ENCODE data around the gene DDX27.
A peak's percentile ranks its signal among the peaks of the same experiment; 100 is the strongest.

The DDX27 gene

DNA sequence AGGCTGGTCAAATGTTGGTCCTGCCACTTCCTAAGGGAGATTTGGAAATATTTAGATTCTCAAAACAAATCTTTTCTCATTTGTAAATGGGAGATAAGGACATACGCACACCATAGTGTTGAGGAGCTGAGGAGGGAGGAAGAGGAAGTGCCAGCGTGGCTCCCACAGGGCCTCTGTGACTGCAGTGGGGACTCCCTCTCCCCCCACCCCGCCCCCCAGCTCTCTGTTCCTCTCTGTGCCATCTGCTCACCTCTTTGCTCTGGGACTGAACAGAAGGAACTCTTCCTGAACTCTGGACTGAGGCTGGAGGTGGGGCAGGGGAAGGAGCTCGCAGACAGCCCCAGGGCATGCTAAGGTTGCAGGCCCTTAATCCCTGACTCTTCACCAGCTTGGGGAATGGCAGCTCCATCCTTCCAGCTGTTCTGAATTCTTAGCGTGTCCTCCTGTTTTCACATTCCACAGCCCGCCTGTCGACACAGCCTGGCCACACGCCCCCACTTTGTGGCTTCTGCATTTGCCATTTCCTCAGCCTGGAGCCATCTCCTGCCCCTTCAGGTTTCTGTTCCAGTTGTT lies 11.4 kb downstream of the DDX27 start:
- Histone ChIP-seq H3K9me3 (ENCODE audit: control insufficient read depth in 1 of 2, low read length in 2 of 2) (no peaks in the 10 kb centered on the region), H3K4me1 (ENCODE audit: control insufficient read depth in 1 of 2, insufficient read depth in 2 of 2, low read length in 2 of 2) (no peaks in the 10 kb centered on the region), H3K4me3 (ENCODE audit: low read depth in 1 of 2, low read length in 2 of 2) (no peak overlapping the region), H3K27me3 (ENCODE audit: low read depth, low read length) (no peaks in the 10 kb centered on the region), H3K36me3 (ENCODE audit: control insufficient read depth in 1 of 2, insufficient read depth in 2 of 2, low read length in 2 of 2) (peaks cover 56 to 82% of the 10 kb centered on the region in 2 donors), H3K27ac (ENCODE audit: low read length) (peak overlapping the region; percentile 31)

- Histone ChIP-seq H3K27me3 (ENCODE audit: low read depth, low read length) (no peaks in the 10 kb centered on the region), H3K36me3 (ENCODE audit: control insufficient read depth in 1 of 2, insufficient read depth in 2 of 2, low read length in 2 of 2) (peaks cover 54 to 82% of the 10 kb centered on the region in 2 donors), H3K27ac (ENCODE audit: low read length) (no peak overlapping the region), H3K4me1 (ENCODE audit: control insufficient read depth in 1 of 2, insufficient read depth in 2 of 2, low read length in 2 of 2) (no peaks in the 10 kb centered on the region), H3K4me3 (ENCODE audit: low read depth in 1 of 2, low read length in 2 of 2) (no peak overlapping the region), H3K9me3 (ENCODE audit: control insufficient read depth in 1 of 2, low read length in 2 of 2) (no peaks in the 10 kb centered on the region)
These were observed 12.3 kb downstream of the DDX27 start for GRCh38 chr20:49231471-49231870.

GRCh38 chr20:49233226-49233625 lies 14.0 kb downstream of the DDX27 start:
- Histone ChIP-seq H3K4me3 (ENCODE audit: low read depth in 1 of 2, low read length in 2 of 2) (no peak overlapping the region), H3K27me3 (ENCODE audit: low read depth, low read length) (no peaks in the 10 kb centered on the region), H3K27ac (ENCODE audit: low read length) (no peak overlapping the region), H3K36me3 (ENCODE audit: control insufficient read depth in 1 of 2, insufficient read depth in 2 of 2, low read length in 2 of 2) (peaks cover 64 to 81% of the 10 kb centered on the region in 2 donors), H3K4me1 (ENCODE audit: control insufficient read depth in 1 of 2, insufficient read depth in 2 of 2, low read length in 2 of 2) (no peaks in the 10 kb centered on the region), H3K9me3 (ENCODE audit: control insufficient read depth in 1 of 2, low read length in 2 of 2) (no peaks in the 10 kb centered on the region)

DNA sequence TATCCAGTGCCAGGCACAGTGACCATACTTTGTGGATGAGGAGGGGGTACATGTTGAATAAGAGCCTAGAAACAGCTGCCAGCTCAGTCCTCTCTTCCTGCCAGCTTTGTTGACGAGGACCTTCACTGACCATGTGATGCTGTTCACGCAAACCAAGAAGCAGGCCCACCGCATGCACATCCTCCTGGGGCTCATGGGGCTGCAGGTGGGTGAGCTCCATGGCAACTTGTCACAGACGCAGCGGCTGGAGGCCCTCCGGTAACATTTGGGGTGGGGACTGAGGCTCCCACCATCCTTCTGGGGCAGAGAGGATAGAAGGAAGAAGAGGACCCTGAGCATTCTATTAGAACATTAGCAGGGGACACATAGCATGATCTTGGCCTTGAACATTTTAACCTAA lies 15.6 kb downstream of the DDX27 start:
- Histone ChIP-seq H3K27me3 (ENCODE audit: low read depth, low read length) (no peaks in the 10 kb centered on the region), H3K27ac (ENCODE audit: low read length) (no peak overlapping the region), H3K4me1 (ENCODE audit: control insufficient read depth in 1 of 2, insufficient read depth in 2 of 2, low read length in 2 of 2) (no peaks in the 10 kb centered on the region), H3K36me3 (ENCODE audit: control insufficient read depth in 1 of 2, insufficient read depth in 2 of 2, low read length in 2 of 2) (peaks cover 72 to 86% of the 10 kb centered on the region in 2 donors), H3K4me3 (ENCODE audit: low read depth in 1 of 2, low read length in 2 of 2) (no peak overlapping the region), H3K9me3 (ENCODE audit: control insufficient read depth in 1 of 2, low read length in 2 of 2) (no peaks in the 10 kb centered on the region)

- Histone ChIP-seq H3K27me3 (ENCODE audit: low read depth, low read length) (no peaks in the 10 kb centered on the region), H3K36me3 (ENCODE audit: control insufficient read depth in 1 of 2, insufficient read depth in 2 of 2, low read length in 2 of 2) (peaks cover 63 to 78% of the 10 kb centered on the region in 2 donors)
These were observed 17.1 kb downstream of the DDX27 start for GRCh38 chr20:49236301-49236700.

DNA sequence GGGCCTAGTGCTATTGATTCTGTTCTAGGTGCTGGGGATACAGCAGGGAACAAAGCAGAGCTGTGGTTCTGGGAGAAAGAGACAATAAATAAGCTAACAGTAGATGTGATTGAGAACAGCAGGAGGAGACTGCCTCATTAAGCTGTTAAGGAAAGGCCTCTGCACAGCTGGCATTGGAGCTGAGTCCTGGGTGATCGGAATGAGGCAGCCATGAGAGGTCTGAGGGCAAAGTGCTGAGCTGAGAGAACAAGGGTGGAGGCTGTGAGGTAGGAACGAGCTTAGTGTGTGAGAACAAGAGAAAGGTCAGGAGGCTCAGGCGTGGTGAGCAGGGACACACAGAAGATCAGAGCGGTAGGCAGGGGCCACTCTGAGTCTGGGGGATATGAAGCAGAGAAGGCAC lies 18.3 kb downstream of the DDX27 start:
- Histone ChIP-seq H3K4me3 (ENCODE audit: low read depth in 1 of 2, low read length in 2 of 2) (no peak overlapping the region), H3K27ac (ENCODE audit: low read length) (no peak overlapping the region), H3K36me3 (ENCODE audit: control insufficient read depth in 1 of 2, insufficient read depth in 2 of 2, low read length in 2 of 2) (peaks cover 70 to 83% of the 10 kb centered on the region in 2 donors), H3K4me1 (ENCODE audit: control insufficient read depth in 1 of 2, insufficient read depth in 2 of 2, low read length in 2 of 2) (no peaks in the 10 kb centered on the region), H3K9me3 (ENCODE audit: control insufficient read depth in 1 of 2, low read length in 2 of 2) (no peaks in the 10 kb centered on the region), H3K27me3 (ENCODE audit: low read depth, low read length) (no peaks in the 10 kb centered on the region)

More at GRCh38 chr20:49236301-49236700, 17.1 kb downstream of the DDX27 start:
- Histone ChIP-seq H3K9me3 (ENCODE audit: control insufficient read depth in 1 of 2, low read length in 2 of 2) (no peaks in the 10 kb centered on the region), H3K27ac (ENCODE audit: low read length) (no peak overlapping the region), H3K4me1 (ENCODE audit: control insufficient read depth in 1 of 2, insufficient read depth in 2 of 2, low read length in 2 of 2) (no peaks in the 10 kb centered on the region), H3K4me3 (ENCODE audit: low read depth in 1 of 2, low read length in 2 of 2) (no peak overlapping the region)

DNA sequence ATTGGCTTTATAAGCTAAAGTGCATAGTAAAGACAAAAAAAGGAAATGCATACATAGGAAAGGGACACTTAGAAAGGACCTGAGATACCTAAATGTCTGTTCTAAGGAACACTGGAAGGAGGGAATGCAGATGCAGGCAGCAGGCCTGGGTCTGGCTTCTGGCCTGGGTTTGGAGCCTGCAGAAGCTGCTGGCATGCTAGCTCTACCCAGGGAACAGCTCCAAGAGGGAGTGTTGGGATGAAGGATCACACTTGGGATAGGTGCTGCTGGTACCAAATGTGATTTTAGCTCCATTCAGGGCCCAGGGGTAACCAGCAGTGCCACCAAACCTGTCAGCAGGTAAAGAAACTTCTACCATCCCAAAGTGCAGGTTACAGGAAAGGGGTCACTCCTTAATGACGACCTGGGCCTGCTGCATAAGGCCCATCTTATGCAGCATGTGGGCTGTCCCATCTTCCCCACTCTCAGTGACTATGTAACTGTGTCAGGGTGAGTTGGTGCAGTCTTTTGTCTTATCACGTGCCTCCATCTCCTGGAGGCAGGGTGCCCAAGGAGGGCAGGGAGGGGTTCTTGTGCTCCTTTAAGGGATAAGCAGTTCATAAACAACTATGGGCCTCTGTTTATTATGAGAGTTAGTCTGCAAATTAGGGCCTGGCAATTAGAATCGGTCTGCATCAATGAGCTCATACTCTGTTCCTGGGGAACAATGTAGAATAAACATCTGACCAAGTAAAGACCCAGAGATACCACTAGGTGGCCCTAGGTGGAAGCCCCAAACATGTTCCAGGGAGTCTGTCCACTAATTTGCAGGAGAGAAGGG lies 26.9 kb downstream of the DDX27 start:
- Histone ChIP-seq H3K27me3 (ENCODE audit: low read depth, low read length) (no peaks in the 10 kb centered on the region), H3K4me3 (ENCODE audit: low read depth in 1 of 2, low read length in 2 of 2) (no peak overlapping the region), H3K27ac (ENCODE audit: low read length) (no peak overlapping the region), H3K36me3 (ENCODE audit: control insufficient read depth in 1 of 2, insufficient read depth in 2 of 2, low read length in 2 of 2) (peaks cover 69 to 80% of the 10 kb centered on the region in 2 donors), H3K4me1 (ENCODE audit: control insufficient read depth in 1 of 2, insufficient read depth in 2 of 2, low read length in 2 of 2) (peaks cover 0 to 14% of the 10 kb centered on the region in 2 donors), H3K9me3 (ENCODE audit: control insufficient read depth in 1 of 2, low read length in 2 of 2) (no peaks in the 10 kb centered on the region)

DNA sequence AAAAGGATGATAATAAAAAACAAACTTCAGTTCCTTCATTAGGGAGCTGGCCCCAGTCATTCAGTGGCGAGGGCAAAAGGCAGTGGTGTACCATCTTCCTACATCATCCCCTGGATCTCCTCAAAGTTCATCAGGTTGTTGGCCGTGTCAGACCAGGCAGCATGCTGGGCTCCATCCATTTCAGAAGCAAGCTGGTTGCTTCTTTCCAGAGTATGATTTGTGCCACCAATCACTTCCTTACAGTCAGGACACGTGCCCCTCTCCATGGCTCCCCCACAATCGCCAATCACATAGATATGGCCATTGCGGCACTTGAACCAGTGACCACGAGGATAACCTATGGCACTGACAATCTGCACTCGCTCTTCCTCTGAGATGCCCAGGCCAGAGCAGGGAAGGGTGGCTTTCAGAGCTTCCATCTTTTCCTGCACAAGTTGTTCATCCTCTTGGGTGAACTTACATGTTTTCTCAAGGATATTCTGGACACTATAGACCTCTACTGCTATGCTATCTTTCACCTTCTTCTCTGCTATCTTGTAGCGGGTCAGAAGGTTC lies 28.0 kb downstream of the DDX27 start:
- Histone ChIP-seq H3K36me3 (ENCODE audit: control insufficient read depth in 1 of 2, insufficient read depth in 2 of 2, low read length in 2 of 2) (peaks cover 66 to 78% of the 10 kb centered on the region in 2 donors), H3K27ac (ENCODE audit: low read length) (no peak overlapping the region), H3K4me1 (ENCODE audit: control insufficient read depth in 1 of 2, insufficient read depth in 2 of 2, low read length in 2 of 2) (peaks cover 0 to 14% of the 10 kb centered on the region in 2 donors), H3K9me3 (ENCODE audit: control insufficient read depth in 1 of 2, low read length in 2 of 2) (no peaks in the 10 kb centered on the region), H3K4me3 (ENCODE audit: low read depth in 1 of 2, low read length in 2 of 2) (no peak overlapping the region), H3K27me3 (ENCODE audit: low read depth, low read length) (no peaks in the 10 kb centered on the region)

DNA sequence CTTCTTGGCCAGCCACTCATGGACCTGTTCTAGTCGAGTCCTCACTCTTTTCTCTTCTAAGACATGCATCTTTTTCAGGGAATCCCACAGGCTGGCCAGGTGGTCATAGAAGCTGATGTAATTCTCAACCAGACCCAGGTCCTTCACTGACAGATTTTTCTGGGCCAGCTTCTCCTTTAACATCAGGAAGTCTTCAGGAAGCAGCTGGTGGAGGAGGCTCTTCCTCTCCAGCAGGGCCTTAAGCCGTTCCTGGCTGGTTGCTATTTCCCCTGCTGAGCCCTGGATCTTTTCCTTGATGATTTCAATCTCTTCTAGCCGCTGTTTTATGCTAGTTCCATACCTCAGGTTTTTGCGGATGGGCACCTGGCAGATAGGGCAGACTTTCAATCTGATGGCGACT lies 28.6 kb downstream of the DDX27 start:
- H3K9me3 ChIP-seq (ENCODE audit: control insufficient read depth in 1 of 2, low read length in 2 of 2): no peaks in the 10 kb centered on the region
- peaks cover 68 to 78% of the 10 kb centered on the region in 2 donors for H3K36me3 ChIP-seq (ENCODE audit: control insufficient read depth in 1 of 2, insufficient read depth in 2 of 2, low read length in 2 of 2)
- H3K27me3 ChIP-seq (ENCODE audit: low read depth, low read length): no peaks in the 10 kb centered on the region
- H3K27ac ChIP-seq (ENCODE audit: low read length): no peak overlapping the region
- H3K4me1 ChIP-seq (ENCODE audit: control insufficient read depth in 1 of 2, insufficient read depth in 2 of 2, low read length in 2 of 2): peaks cover 0 to 14% of the 10 kb centered on the region in 2 donors
- no peak overlapping the region for H3K4me3 ChIP-seq (ENCODE audit: low read depth in 1 of 2, low read length in 2 of 2)

GRCh38 chr20:49248301-49248700 lies 29.1 kb downstream of the DDX27 start:
- H3K9me3 ChIP-seq (ENCODE audit: control insufficient read depth in 1 of 2, low read length in 2 of 2): no peaks in the 10 kb centered on the region
- H3K4me3 ChIP-seq (ENCODE audit: low read depth in 1 of 2, low read length in 2 of 2): no peak overlapping the region
- peaks cover 0 to 14% of the 10 kb centered on the region in 2 donors for H3K4me1 ChIP-seq (ENCODE audit: control insufficient read depth in 1 of 2, insufficient read depth in 2 of 2, low read length in 2 of 2)
- H3K27ac ChIP-seq (ENCODE audit: low read length): no peak overlapping the region
- H3K36me3 ChIP-seq (ENCODE audit: control insufficient read depth in 1 of 2, insufficient read depth in 2 of 2, low read length in 2 of 2): peaks cover 68 to 78% of the 10 kb centered on the region in 2 donors
- no peaks in the 10 kb centered on the region for H3K27me3 ChIP-seq (ENCODE audit: low read depth, low read length)

- Histone ChIP-seq H3K4me3 (ENCODE audit: low read depth in 1 of 2, low read length in 2 of 2) (no peak overlapping the region), H3K27me3 (ENCODE audit: low read depth, low read length) (no peaks in the 10 kb centered on the region), H3K9me3 (ENCODE audit: control insufficient read depth in 1 of 2, low read length in 2 of 2) (no peaks in the 10 kb centered on the region), H3K27ac (ENCODE audit: low read length) (no peak overlapping the region), H3K4me1 (ENCODE audit: control insufficient read depth in 1 of 2, insufficient read depth in 2 of 2, low read length in 2 of 2) (peaks cover 0 to 14% of the 10 kb centered on the region in 2 donors), H3K36me3 (ENCODE audit: control insufficient read depth in 1 of 2, insufficient read depth in 2 of 2, low read length in 2 of 2) (peaks cover 68 to 78% of the 10 kb centered on the region in 2 donors)
These were observed 29.9 kb downstream of the DDX27 start for GRCh38 chr20:49248879-49249665.

Data from muscle layer of duodenum (tissue), 2 donors.